MV-4-11 (cell line): ENCODE results near the gene HTR2B.
"Not testable (repeated sequence)": the region's sequence is repeated elsewhere in the genome, so short reads cannot be mapped to it uniquely, and the experiment has no call there.

Experiments
- DNase-seq: peaks from one replicate; lab custom pipeline; 2025; lab: John Stamatoyannopoulos, UW

The HTR2B gene

GRCh38 chr2:231133365-231134099, 8.7 kb upstream of the HTR2B start:
- DNase-seq = no peak

- DNase-seq = no peak
Measured at GRCh38 chr2:231132129-231132528, 7.3 kb upstream of the HTR2B start.

GRCh38 chr2:231130336-231131056, 5.7 kb upstream of the HTR2B start:
- no peak for DNase-seq

- DNase-seq = no peak
Measured at GRCh38 chr2:231129216-231129615, 4.4 kb upstream of the HTR2B start.

- DNase-seq = no peak
Measured at GRCh38 chr2:231128541-231128940, 3.7 kb upstream of the HTR2B start.

- DNase-seq = no peak
Measured at GRCh38 chr2:231127936-231128335, 3.1 kb upstream of the HTR2B start.

- no peak for DNase-seq
Measured at GRCh38 chr2:231127480-231127879, 2.6 kb upstream of the HTR2B start.

GRCh38 chr2:231126123-231126522, 1.3 kb upstream of the HTR2B start:
- DNase-seq = no peak

- DNase-seq = peak; percentile 21
Measured at GRCh38 chr2:231123362-231123898, 1.4 kb downstream of the HTR2B start.

GRCh38 chr2:231118614-231118942, 6.3 kb downstream of the HTR2B start:
- DNase-seq = no peak

- DNase-seq = no peak
Measured at GRCh38 chr2:231117922-231118613, 6.8 kb downstream of the HTR2B start.

GRCh38 chr2:231117148-231117547, 7.7 kb downstream of the HTR2B start:
- DNase-seq = no peak

GRCh38 chr2:231115651-231116050, 9.2 kb downstream of the HTR2B start:
- no peak for DNase-seq

GRCh38 chr2:231113489-231113888, 11.4 kb downstream of the HTR2B start:
- no peak for DNase-seq

GRCh38 chr2:231111987-231112386, 12.9 kb downstream of the HTR2B start:
- no peak for DNase-seq

- DNase-seq = peak; percentile 51
Measured at GRCh38 chr2:231110551-231110950, 14.3 kb downstream of the HTR2B start.

GRCh38 chr2:231104115-231104713, 20.6 kb downstream of the HTR2B start:
- DNase-seq = peak; percentile 70

GRCh38 chr2:231102772-231103171, 22.1 kb downstream of the HTR2B start:
- no peak for DNase-seq

GRCh38 chr2:231100990-231101389, 23.9 kb downstream of the HTR2B start:
- no peak for DNase-seq

GRCh38 chr2:231100321-231100720, 24.5 kb downstream of the HTR2B start:
- DNase-seq = not testable (repeated sequence)

- DNase-seq = peak; percentile 2
Measured at GRCh38 chr2:231099918-231100317, 24.9 kb downstream of the HTR2B start.

- no peak for DNase-seq
Measured at GRCh38 chr2:231094736-231095346, 30.0 kb downstream of the HTR2B start.
